SK-N-SH (cell line): ENCODE data around the gene RBM10. TPM values are rescaled to one million over a fixed set of nuclear protein-coding genes. Genes with fewer than 3 reads are reported as not detected.

Experiments
- CTCF ChIA-PET: fragments of 300-600, 350-600 bp; formaldehyde crosslinking; extraction: SDS; loops from one replicate; lab custom pipeline; 2021; lab: Yijun Ruan, JAX
- POLR2A ChIA-PET: fragments of 350-600 bp; sonication (Branson Sonifier 250); formaldehyde crosslinking; extraction: SDS; loops from one replicate; lab custom pipeline; 2020; ENCODE audit warnings: antibody characterized with exemption, inconsistent platforms; lab: Yijun Ruan, JAX
- DNase-seq: peaks from one replicate; pipeline ENCODE4 v3.0.0; 2012
- H2AFZ ChIP-seq: fragments of 200-600 bp; sonication (generic); 2 replicates; pipeline ENCODE4 v1.8.1; 2016; ENCODE audit warnings: antibody characterized with exemption, mild to moderate bottlenecking, low read depth
- H3F3A ChIP-seq: fragments of 200-600 bp; sonication (generic); replicated peaks from 2 replicates; pipeline ENCODE3; 2016; ENCODE audit warnings: antibody characterized with exemption, mild to moderate bottlenecking; ENCODE audit not compliant: insufficient read depth
- H3K27ac ChIP-seq, 2 experiments: fragments of 200-500 bp in 1 of 2; fragments of 200-600 bp in 1 of 2; sonication (Bioruptor generic) in 1 of 2; sonication (generic), shearing (Covaris generic) in 1 of 2; 2 replicates each; pipeline versions ENCODE4 v1.5.1 to v1.6.1; 2014 to 2016; ENCODE audit warnings: low read depth in 2 of 2, inconsistent platforms in 1 of 2, low read length in 1 of 2, mild to moderate bottlenecking in 1 of 2, mixed read lengths in 1 of 2
- H3K27me3 ChIP-seq: fragments of 200-600 bp; sonication (generic), shearing (Covaris generic); 2 replicates; pipeline ENCODE4 v1.6.1; 2016; ENCODE audit warnings: mixed run types; ENCODE audit not compliant: insufficient read depth
- H3K36me3 ChIP-seq, 2 experiments: fragments of 200-500 bp in 1 of 2; fragments of 200-600 bp in 1 of 2; sonication (Bioruptor generic) in 1 of 2; sonication (generic) in 1 of 2; replicated peaks in 1 of 2; 2 replicates each; pipeline versions ENCODE3 to v1.5.1; 2014 to 2016; ENCODE audit warnings: low read length in 1 of 2, mild to moderate bottlenecking in 1 of 2; ENCODE audit not compliant: insufficient read depth in 2 of 2, control insufficient read depth in 1 of 2
- H3K4me1 ChIP-seq, 2 experiments: fragments of 200-500 bp in 1 of 2; fragments of 200-600 bp in 1 of 2; sonication (Bioruptor generic) in 1 of 2; sonication (generic), shearing (Covaris generic) in 1 of 2; 2 replicates each; pipeline versions ENCODE4 v1.5.1 to v1.6.1; 2014 to 2016; ENCODE audit warnings: low read depth in 1 of 2, low read length in 1 of 2, mixed run types in 1 of 2; ENCODE audit not compliant: insufficient read depth in 2 of 2, control insufficient read depth in 1 of 2
- H3K4me2 ChIP-seq: fragments of 200-600 bp; sonication (generic), shearing (Covaris generic); 2 replicates; pipeline ENCODE4 v1.6.1; 2017; ENCODE audit warnings: mixed run types
- H3K4me3 ChIP-seq, 2 experiments: fragments of 200-500 bp in 1 of 2; fragments of 200-600 bp in 1 of 2; sonication (Bioruptor generic) in 1 of 2; sonication (generic), shearing (Covaris generic) in 1 of 2; 2 replicates each; pipeline versions ENCODE4 v1.5.1 to v1.8.1; 2014 to 2016; ENCODE audit warnings: low read depth in 2 of 2, inconsistent platforms in 1 of 2, low read length in 1 of 2, mild to moderate bottlenecking in 1 of 2, mixed read lengths in 1 of 2, moderate library complexity in 1 of 2
- H3K79me2 ChIP-seq: fragments of 200-600 bp; sonication (generic); 2 replicates; pipeline ENCODE4 v1.8.1; 2017; ENCODE audit warnings: mild to moderate bottlenecking; ENCODE audit not compliant: insufficient read depth
- H3K9ac ChIP-seq: fragments of 200-600 bp; sonication (generic); 2 replicates; pipeline ENCODE4 v1.6.1; 2017; ENCODE audit warnings: mixed run types
- H3K9me2 ChIP-seq: fragments of 200-600 bp; sonication (generic); 2 replicates; pipeline ENCODE4 v1.6.1; 2017; ENCODE audit warnings: mixed run types
- H3K9me3 ChIP-seq: fragments of 200-600 bp; sonication (generic); 2 replicates; pipeline ENCODE4 v1.6.1; 2017; ENCODE audit warnings: mixed run types, mild to moderate bottlenecking, moderate library complexity
- H4K20me1 ChIP-seq: fragments of 200-600 bp; sonication (generic); 2 replicates; pipeline ENCODE4 v1.6.1; 2017; ENCODE audit warnings: mild to moderate bottlenecking, mixed run types; ENCODE audit not compliant: insufficient read depth
- ELF1 ChIP-seq: IDR thresholded peaks from 2 replicates; pipeline ENCODE4 v1.4.0; 2012
- EP300 ChIP-seq, 2 experiments: IDR thresholded peaks; 2 replicates each; pipeline versions ENCODE4 v1.4.0 to v1.6.1; 2012; ENCODE audit warnings: borderline replicate concordance in 1 of 2, low read depth in 1 of 2, low read length in 1 of 2
- EZH2phosphoT487 ChIP-seq: fragments of 200-600 bp; sonication (generic); IDR thresholded peaks from 2 replicates; pipeline ENCODE4 v1.6.1; 2017; ENCODE audit warnings: low read depth, mixed run types, mild to moderate bottlenecking, antibody characterized with exemption, moderate library complexity, borderline replicate concordance
- JUND ChIP-seq: IDR thresholded peaks from 2 replicates; pipeline ENCODE4 v1.4.0; 2012
- MAX ChIP-seq: IDR thresholded peaks from 2 replicates; pipeline ENCODE4 v1.4.0; 2012; ENCODE audit warnings: low read depth
- POLR2AphosphoS5 ChIP-seq: IDR thresholded peaks from 2 replicates; pipeline ENCODE4 v1.6.1; 2012; ENCODE audit warnings: low read depth, low read length
- REST ChIP-seq: IDR thresholded peaks from 2 replicates; pipeline ENCODE4 v1.6.1; 2012; ENCODE audit warnings: mild to moderate bottlenecking, low read depth, low read length, moderate library complexity
- RXRA ChIP-seq: IDR thresholded peaks from 2 replicates; pipeline ENCODE4 v1.4.0; 2012; ENCODE audit warnings: low read depth, mild to moderate bottlenecking, borderline replicate concordance
- SMC3 ChIP-seq: IDR thresholded peaks from 2 replicates; pipeline ENCODE4 v1.6.1; 2012; ENCODE audit warnings: low read depth, low read length, improper control_type of control experiment
- TAF1 ChIP-seq: IDR thresholded peaks from 2 replicates; pipeline ENCODE4 v1.6.1; 2012; ENCODE audit warnings: low read depth, mild to moderate bottlenecking, low read length, moderate library complexity, borderline replicate concordance
- TEAD4 ChIP-seq: IDR thresholded peaks from 2 replicates; pipeline ENCODE4 v1.4.0; 2012; ENCODE audit warnings: mild to moderate bottlenecking, borderline replicate concordance; ENCODE audit not compliant: insufficient read depth
- USF1 ChIP-seq: IDR thresholded peaks from 2 replicates; pipeline ENCODE4 v1.4.0; 2012; ENCODE audit warnings: low read depth, borderline replicate concordance
- ZBTB33 ChIP-seq: IDR thresholded peaks from 2 replicates; pipeline ENCODE4 v1.4.0; 2012; ENCODE audit warnings: low read depth, borderline replicate concordance
- whole genome bisulfite sequencing: methylation state at CpG from one replicate; pipeline ENCODE4 v1.1.6; 2017; ENCODE audit warnings: low lambda C conversion rate; 5-methylcytosine and 5-hydroxymethylcytosine counted together
- polyA plus RNA-seq, 3 experiments: library from polyadenylated mRNA; depleted of rRNA; stranded (reverse); fragments of >200 nt; gene quantifications; 2 replicates each; pipeline ENCODE4 v1.2.3, GENCODE V29; 2012

RBM10 gene
- polyA plus RNA-seq, 1 of the 3 experiments (the other 2 are of a cell fraction), result 34.4 TPM

GRCh38 chrX:47224266-47224895 lies 79.4 kb downstream of the RBM10 start:
- H3F3A ChIP-seq, result no peaks in the 10 kb centered on the region
- H3K4me3 ChIP-seq, result no peak overlapping the region
- no peak for TF ChIP-seq TEAD4
- no peak for TF ChIP-seq REST
- H3K9me3 ChIP-seq, result no peaks in the 10 kb centered on the region
- ChIA-PET POLR2A (interaction anchor here (1.2 kb wide), 1 partner anchor 15 kb away, joined by 3 read pairs; no protein-coding TSS in a partner anchor), CTCF (no interaction called here)
- peaks cover 0 to 13% of the 10 kb centered on the region in 2 experiments; a peak in 2 of 4 replicates for H3K4me1 ChIP-seq
- H2AFZ ChIP-seq, result no peak overlapping the region
- H3K9me2 ChIP-seq, result no peaks in the 10 kb centered on the region
- no peak for DNase-seq
- H3K27ac ChIP-seq, result no peak overlapping the region
- 93% methylated on average over 11 of the region's 17 CpGs for WGBS
- no peak overlapping the region for H3K9ac ChIP-seq
- H3K4me2 ChIP-seq, result no peak overlapping the region
- peaks cover 46% of the 10 kb centered on the region for H4K20me1 ChIP-seq
- peaks cover 46% of the 10 kb centered on the region for H3K79me2 ChIP-seq
- no peaks in the 10 kb centered on the region for H3K27me3 ChIP-seq
- H3K36me3 ChIP-seq, result peaks cover 27 to 65% of the 10 kb centered on the region in 2 experiments

- Histone ChIP-seq H4K20me1 (peaks cover 41% of the 10 kb centered on the region), H3K27ac (no peak overlapping the region), H3K79me2 (peaks cover 41% of the 10 kb centered on the region), H3K36me3 (peaks cover 27 to 67% of the 10 kb centered on the region in 2 experiments), H3K4me2 (no peak overlapping the region), H3K4me1 (peaks cover 0 to 8% of the 10 kb centered on the region in 2 experiments; a peak in 2 of 4 replicates), H3K9me2 (no peaks in the 10 kb centered on the region), H2AFZ (no peak overlapping the region), H3F3A (peaks cover under 1% of the 10 kb centered on the region), H3K9me3 (no peaks in the 10 kb centered on the region), H3K27me3 (no peaks in the 10 kb centered on the region), H3K4me3 (no peak overlapping the region), H3K9ac (no peak overlapping the region)
- TF ChIP-seq USF1 (no peak), JUND (no peak), EZH2phosphoT487 (no peak), ELF1 (no peak), SMC3 (no peak), ZBTB33 (no peak), RXRA (no peak), EP300 (IDR thresholded peaks at IDR 0.05; ENCODE audit: borderline replicate concordance in 1 of 2, low read depth in 1 of 2, low read length in 1 of 2) (no peak), POLR2AphosphoS5 (no peak), MAX (no peak), TAF1 (no peak)
- no peak for DNase-seq
- CTCF ChIA-PET, result no interaction called here
- POLR2A ChIA-PET, result interaction anchor here (1.2 kb wide), 1 partner anchor 15 kb away, joined by 3 read pairs; no protein-coding TSS in a partner anchor
- 100% methylated on average over 1 of the region's 4 CpGs for WGBS
Observed at GRCh38 chrX:47224896-47225290, 79.9 kb downstream of the RBM10 start.
